GM12801 (cell line): ENCODE measurements around the gene SMIM10L2A.

Source experiments
- CTCF ChIP-seq: IDR thresholded peaks from one replicate; pipeline ENCODE4 v1.5.1; 2011; ENCODE audit warnings: control low read depth; ENCODE audit not compliant: insufficient read length; ENCODE audit errors: extremely low read depth

Gene SMIM10L2A

GRCh38 chrX:135421932-135422809 is at the start of gene SMIM10L2A:
SMIM10L2A (plus strand) TSS chrX:135421944; CDS start chrX:135422132, 188 bp downstream.
- TF ChIP-seq CTCF = no peak

GRCh38 chrX:135373357-135373756 is 48.4 kb upstream of the SMIM10L2A start:
- TF ChIP-seq CTCF = no peak

- no peak for TF ChIP-seq CTCF
Observed at GRCh38 chrX:135382260-135382659, 39.5 kb upstream of the SMIM10L2A start.

GRCh38 chrX:135383249-135383648 is 38.5 kb upstream of the SMIM10L2A start:
- no peak for TF ChIP-seq CTCF

GRCh38 chrX:135384161-135384836 is 37.4 kb upstream of the SMIM10L2A start:
- TF ChIP-seq CTCF = no peak

GRCh38 chrX:135388841-135389240 is 32.9 kb upstream of the SMIM10L2A start:
- TF ChIP-seq CTCF = no peak

- TF ChIP-seq CTCF = no peak
Observed at GRCh38 chrX:135389243-135389642, 32.5 kb upstream of the SMIM10L2A start.
